ENCODE results near the gene TOX3. TPM values are rescaled to one million over a fixed set of nuclear protein-coding genes. Genes with fewer than 3 reads are reported as not detected.

TOX3 gene
- not detected for total RNA-seq

DNA sequence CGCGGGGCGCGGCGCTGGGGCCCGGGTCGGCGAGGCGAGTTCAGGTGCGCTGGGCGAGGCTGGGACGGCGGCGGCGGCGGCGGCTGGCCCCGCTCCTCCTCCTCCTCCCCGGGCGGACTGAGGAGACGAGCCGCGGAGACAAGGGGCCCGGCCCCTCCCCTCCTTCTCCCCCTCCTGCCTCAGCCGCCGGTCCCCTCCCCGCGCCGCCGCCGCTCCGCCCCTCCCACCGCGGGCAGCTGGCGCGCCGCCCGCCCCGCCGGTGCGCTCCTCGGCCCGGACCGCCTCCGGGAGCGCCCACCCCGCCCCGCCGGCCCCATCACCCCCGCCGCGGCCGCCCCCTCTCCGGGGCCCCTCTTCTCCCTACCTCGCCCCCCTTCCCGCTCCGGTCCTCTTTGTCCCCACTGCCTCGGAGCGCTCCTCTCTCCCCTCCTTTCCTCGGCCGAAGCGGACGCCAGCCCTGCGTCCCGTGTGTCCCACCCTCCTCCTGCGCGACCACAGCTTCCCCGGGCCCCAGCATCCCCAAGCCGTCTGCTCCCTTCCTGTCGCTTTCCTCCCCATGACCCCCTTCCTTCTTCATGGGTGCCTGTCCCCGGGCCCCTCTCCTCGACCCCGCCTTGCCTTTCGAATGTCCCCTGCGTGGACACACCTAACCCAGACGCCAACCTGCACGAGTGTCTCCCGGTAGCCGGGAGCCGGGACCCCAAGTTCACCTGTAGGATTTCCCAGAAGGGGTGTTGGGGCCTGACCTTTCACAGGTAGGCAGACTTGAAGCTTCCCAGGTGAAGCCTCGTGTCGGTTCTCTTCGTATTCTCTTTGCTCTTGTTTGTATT lies at the start of gene TOX3:
TOX3 (minus strand) TSS at position 140 of the 830 bp plus-strand sequence. CDS start 420 bp downstream, outside the sequence.
- H3K9me3 Mint-ChIP-seq = no peaks in the 10 kb centered on the region
- H3K36me3 Mint-ChIP-seq (ENCODE audit: low read depth) = no peaks in the 10 kb centered on the region
- H3K4me3 Mint-ChIP-seq = no peak within 1 kb of the TSS
- DNase-seq = no peak
- H3K4me1 Mint-ChIP-seq = peaks cover 3% of the 10 kb centered on the region
- no peak within 1 kb of the TSS for H3K27ac Mint-ChIP-seq
- CTCF ChIA-PET = no interaction called here
- POLR2A ChIA-PET = no interaction called here
- H3K27me3 Mint-ChIP-seq = peaks cover 44% of the 10 kb centered on the region

DNA sequence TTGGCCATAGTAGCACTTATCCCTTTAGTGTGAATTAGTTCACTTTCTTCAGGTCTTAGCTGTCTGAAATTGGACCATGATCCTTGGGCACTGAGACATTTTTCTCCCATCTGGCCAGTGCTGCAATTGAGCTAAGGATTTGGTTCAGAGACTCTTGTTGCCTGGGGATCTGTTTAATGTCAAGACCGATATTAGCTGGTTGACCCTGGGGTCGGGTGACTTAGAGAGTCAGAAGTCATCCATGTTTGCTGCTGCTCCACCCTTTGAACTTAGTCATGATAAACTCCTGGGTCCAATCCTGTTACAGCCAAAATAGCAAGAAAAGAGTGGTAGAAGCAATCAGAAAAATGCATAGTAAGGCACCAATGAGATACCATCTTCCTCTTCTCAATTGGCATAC lies 45.8 kb upstream of the TOX3 start:
- H3K4me3 Mint-ChIP-seq = no peak overlapping the region
- no peaks in the 10 kb centered on the region for H3K27me3 Mint-ChIP-seq
- H3K36me3 Mint-ChIP-seq (ENCODE audit: low read depth) = no peaks in the 10 kb centered on the region
- CTCF ChIA-PET = no interaction called here
- DNase-seq = no peak
- no peaks in the 10 kb centered on the region for H3K4me1 Mint-ChIP-seq
- POLR2A ChIA-PET = no interaction called here
- no peak overlapping the region for H3K27ac Mint-ChIP-seq
- no peaks in the 10 kb centered on the region for H3K9me3 Mint-ChIP-seq

DNA sequence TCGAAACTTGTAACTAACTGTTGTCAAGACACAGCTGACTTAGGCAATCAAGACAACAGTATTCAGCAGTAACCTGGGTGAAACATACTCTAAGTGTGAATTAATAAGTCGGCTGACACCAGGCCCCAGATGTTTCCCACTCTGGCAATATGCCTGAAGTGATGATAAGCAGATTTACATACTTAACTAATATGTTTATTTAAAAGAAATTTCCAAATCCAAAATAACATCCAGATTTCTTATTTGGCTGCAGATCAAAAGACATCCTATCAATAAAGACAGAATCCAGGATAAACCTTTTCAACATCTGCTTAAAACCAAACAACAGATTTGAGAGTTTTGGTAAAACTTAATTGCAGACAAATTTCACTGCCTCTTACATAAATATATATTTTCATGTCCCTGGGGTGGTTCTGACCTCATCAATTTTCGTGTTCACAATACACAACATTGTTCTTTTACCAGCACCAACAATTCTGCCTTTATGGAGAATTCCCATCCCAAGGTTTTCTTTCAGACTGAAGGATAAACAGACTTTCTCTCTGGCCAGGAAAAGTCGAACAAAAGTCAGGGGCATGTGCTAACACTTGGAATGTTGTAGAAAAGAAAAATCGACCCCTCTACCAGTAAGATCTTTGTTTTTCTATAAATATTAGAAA lies 45.1 kb upstream of the TOX3 start:
- no peak overlapping the region for H3K27ac Mint-ChIP-seq
- H3K9me3 Mint-ChIP-seq = no peaks in the 10 kb centered on the region
- no peak for DNase-seq
- H3K4me3 Mint-ChIP-seq = no peak overlapping the region
- no peaks in the 10 kb centered on the region for H3K27me3 Mint-ChIP-seq
- H3K4me1 Mint-ChIP-seq = no peaks in the 10 kb centered on the region
- CTCF ChIA-PET = no interaction called here
- no peaks in the 10 kb centered on the region for H3K36me3 Mint-ChIP-seq (ENCODE audit: low read depth)
- POLR2A ChIA-PET = no interaction called here

DNA sequence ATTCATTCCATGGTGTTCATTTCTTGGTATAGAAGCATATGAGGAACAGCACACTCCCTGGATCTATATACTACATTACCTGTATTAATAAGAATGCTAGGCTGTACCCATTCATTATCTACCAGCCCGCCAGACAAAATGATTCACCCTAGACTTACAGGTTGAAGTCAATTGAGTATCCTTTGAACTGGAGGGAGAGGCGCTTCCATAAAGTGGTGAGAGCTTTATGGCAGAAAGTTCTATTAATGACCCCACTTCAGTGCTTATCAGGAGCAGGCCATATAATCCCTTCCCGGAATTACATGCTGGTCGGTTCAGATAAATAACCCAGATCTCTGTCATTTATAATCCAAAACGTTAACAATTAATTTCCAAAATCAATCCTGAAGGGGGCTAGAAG lies 44.5 kb upstream of the TOX3 start:
- Mint-ChIP-seq H3K4me1 (no peaks in the 10 kb centered on the region), H3K9me3 (no peaks in the 10 kb centered on the region), H3K27me3 (no peaks in the 10 kb centered on the region), H3K4me3 (no peak overlapping the region), H3K27ac (no peak overlapping the region), H3K36me3 (ENCODE audit: low read depth) (no peaks in the 10 kb centered on the region)
- ChIA-PET POLR2A (no interaction called here), CTCF (no interaction called here)
- DNase-seq = no peak

DNA sequence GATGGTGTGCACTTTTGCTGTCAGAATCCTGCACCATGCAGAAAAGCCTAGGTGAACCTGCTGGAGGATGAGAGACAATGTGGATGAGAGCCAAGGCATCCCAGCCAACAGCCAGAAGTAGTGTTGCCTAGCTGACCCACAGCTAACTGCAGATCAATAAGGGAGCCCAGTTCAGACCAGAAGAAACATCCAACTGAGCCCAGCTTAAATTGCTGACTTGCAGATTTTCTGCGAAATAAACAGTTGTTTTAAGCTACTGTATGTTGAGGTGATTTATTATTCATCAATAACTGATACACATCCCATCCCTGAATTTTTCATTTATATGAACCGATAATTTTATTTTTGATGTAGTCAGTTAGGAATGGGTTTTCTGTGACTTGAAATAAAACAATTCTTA lies 39.2 kb upstream of the TOX3 start:
- ChIA-PET CTCF (interaction anchor here (0.9 kb wide), 1 partner anchor 9 kb away, joined by 3 read pairs; no protein-coding TSS in a partner anchor), POLR2A (no interaction called here)
- Mint-ChIP-seq H3K4me1 (no peaks in the 10 kb centered on the region), H3K27ac (no peak overlapping the region), H3K27me3 (no peaks in the 10 kb centered on the region), H3K36me3 (ENCODE audit: low read depth) (no peaks in the 10 kb centered on the region), H3K4me3 (no peak overlapping the region), H3K9me3 (peaks cover 3% of the 10 kb centered on the region)
- no peak for DNase-seq

DNA sequence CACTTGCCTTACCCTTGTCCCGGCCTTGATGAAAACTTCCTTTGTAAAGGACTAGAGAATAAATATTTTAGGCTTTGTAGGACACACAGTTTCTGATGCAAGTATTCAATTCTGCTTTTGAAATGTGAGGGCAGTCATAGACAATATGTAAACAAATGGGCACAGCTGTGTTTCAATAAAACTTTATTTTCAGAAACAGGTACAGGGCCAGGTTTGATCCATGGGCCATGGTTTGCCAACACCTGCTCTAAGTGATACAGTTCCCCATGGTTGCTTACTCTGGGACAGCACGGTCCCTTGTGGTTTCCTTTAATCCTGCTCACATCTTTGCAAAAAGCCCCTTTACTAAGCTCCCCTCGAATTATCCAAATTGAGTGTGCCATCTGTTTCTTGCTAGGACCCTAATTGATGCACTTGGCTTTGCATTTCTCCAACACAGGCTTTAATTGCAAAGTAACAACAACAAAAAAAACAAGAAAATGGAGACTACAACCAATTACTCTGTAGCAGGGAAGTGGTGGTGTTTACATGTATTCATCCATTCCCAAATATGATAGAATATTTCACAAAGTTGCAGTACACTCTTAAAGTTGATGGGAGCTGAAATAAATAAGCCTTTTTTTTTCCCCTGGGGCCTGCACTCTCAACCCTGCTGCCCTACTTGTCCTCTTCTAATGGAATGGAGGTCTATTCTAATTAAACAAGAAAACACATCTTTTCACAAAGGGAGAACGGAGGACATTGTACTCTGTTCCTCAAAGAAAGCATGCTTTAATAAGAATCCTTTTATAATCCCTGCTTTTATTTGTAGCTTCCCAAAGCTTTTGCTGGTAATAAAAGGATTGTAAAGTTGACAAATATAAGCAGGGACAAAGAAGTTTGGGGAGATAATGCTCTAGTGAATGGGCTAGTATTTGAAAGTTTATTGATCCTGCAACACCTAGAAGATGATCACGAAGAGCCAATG lies 37.7 kb upstream of the TOX3 start:
- Mint-ChIP-seq H3K27me3 (no peaks in the 10 kb centered on the region), H3K36me3 (ENCODE audit: low read depth) (no peaks in the 10 kb centered on the region), H3K27ac (no peak overlapping the region), H3K9me3 (peaks cover 3% of the 10 kb centered on the region), H3K4me3 (no peak overlapping the region), H3K4me1 (no peaks in the 10 kb centered on the region)
- CTCF ChIA-PET = no interaction called here
- POLR2A ChIA-PET = no interaction called here
- no peak for DNase-seq

DNA sequence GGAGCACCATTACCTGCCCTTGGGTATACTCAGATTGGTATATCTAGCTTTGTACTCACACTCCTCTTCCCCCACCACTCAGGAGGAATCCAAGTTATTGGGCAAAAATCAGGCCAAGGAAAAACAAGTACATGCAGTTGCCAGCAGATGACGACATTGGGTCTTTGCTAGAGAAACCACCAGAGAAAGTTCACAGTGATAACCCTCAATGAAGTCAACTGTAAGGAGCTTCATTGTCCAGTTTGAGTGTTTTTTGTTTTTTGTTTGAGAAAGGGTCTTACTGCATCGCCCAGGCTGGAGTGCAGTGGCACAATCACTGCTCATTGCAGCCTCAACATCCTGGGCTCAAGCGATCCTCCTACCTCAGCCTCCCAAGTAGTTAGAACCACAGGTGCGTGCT lies 34.6 kb upstream of the TOX3 start:
- Mint-ChIP-seq H3K36me3 (ENCODE audit: low read depth) (no peaks in the 10 kb centered on the region), H3K4me1 (no peaks in the 10 kb centered on the region), H3K27me3 (no peaks in the 10 kb centered on the region), H3K4me3 (no peak overlapping the region), H3K9me3 (peaks cover 3% of the 10 kb centered on the region), H3K27ac (no peak overlapping the region)
- CTCF ChIA-PET = no interaction called here
- POLR2A ChIA-PET = no interaction called here
- no peak for DNase-seq

DNA sequence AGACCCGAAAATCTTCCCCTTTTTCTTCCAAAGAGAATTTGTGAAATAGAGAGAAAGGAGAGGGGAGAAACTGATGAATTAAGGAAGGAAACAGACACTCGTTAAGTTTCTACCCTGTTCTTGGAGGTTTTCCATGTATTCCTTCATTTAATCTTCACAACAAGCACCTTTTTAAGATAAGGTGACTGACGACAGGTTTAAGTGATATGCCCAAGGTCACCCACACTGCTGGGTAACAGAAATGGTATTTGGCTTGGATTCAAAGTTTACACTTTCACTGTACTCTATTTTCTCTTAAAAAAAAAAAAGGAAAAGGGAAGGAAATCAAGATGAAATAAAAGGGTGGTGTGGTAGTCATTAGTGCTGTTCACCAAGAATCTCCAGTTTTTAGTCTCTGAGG lies 33.5 kb upstream of the TOX3 start:
- no peak for DNase-seq
- ChIA-PET POLR2A (no interaction called here), CTCF (no interaction called here)
- Mint-ChIP-seq H3K27ac (no peak overlapping the region), H3K4me1 (no peaks in the 10 kb centered on the region), H3K4me3 (no peak overlapping the region), H3K27me3 (no peaks in the 10 kb centered on the region), H3K36me3 (ENCODE audit: low read depth) (no peaks in the 10 kb centered on the region), H3K9me3 (peaks cover 3% of the 10 kb centered on the region)

DNA sequence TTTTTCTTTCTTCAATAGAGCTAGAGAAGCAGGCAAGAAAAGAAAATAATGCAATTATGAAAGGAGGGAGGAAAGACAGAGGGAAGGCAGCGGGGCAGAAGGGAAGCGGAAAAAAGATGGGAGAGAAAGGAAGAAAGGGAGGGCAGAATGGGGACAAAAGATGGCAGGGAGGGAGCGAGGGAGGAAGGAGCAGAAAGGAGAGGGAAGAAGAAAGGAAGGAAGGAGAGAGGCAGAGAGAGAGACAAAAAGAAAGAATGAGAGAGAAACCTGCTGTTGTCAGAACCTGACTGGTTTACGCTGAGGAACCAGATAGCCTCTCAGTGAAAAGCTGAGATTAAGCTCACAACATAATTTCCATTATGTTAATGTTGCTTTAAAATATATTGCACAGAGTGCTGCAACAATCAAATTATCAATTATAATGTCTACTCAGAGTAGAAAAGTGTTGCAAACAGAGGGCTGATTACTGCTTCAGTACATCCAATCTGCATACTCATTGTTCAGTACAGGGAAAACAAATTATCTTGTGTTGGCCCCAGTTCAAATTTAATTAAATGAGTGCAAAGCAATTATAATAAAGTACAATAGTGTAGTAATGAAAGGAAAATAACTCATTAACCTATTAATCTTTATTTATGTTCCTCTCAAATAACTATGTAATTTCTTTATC lies 32.0 kb upstream of the TOX3 start:
- Mint-ChIP-seq H3K4me3 (no peak overlapping the region), H3K36me3 (ENCODE audit: low read depth) (no peaks in the 10 kb centered on the region), H3K27ac (no peak overlapping the region), H3K9me3 (peaks cover 3% of the 10 kb centered on the region), H3K27me3 (no peaks in the 10 kb centered on the region), H3K4me1 (no peaks in the 10 kb centered on the region)
- no peak for DNase-seq
- ChIA-PET CTCF (no interaction called here), POLR2A (no interaction called here)

DNA sequence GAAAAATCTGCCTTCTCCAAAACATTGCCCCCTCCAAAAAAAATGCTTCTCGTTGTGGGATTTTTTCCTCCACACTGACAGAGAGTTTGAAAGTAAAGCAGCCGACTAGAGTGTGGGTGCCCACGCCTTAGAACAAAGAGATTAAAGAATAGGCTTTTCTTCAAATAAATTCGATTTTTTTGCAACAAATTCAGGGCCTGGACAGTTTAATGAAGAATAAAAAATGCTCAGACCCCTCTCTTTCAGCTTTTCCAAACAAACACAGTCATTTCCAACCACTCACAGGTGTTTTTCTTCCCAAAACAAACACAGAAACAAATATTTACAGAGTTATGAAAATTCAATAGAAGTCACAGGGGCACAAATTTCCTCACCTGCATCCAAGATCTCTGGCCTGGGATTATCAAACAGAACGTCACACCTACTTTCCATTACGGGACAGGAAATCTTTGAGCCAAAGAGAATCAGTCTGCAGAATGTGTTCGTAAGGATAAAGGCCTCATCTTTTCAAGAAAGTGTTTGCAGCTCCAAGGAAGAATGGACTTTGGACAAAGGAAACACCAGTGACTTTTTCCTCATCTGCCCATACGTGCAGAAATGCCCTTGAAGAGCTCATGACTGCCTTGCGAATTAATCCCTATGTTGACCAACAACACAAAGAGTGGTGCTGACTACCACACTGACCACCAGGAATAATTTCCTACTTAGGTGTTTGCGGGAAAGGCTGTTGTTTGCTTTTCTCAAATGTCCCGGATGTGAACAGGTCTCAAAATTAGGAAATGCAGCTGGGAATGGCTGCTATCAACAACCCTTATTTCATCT lies 31.3 kb upstream of the TOX3 start:
- Mint-ChIP-seq H3K4me1 (no peaks in the 10 kb centered on the region), H3K36me3 (ENCODE audit: low read depth) (no peaks in the 10 kb centered on the region), H3K27ac (no peak overlapping the region), H3K9me3 (peaks cover under 1% of the 10 kb centered on the region), H3K4me3 (no peak overlapping the region), H3K27me3 (no peaks in the 10 kb centered on the region)
- POLR2A ChIA-PET = no interaction called here
- CTCF ChIA-PET = interaction anchor here (0.7 kb wide), 1 partner anchor 27 kb away, joined by 3 read pairs; no protein-coding TSS in a partner anchor
- DNase-seq = no peak

DNA sequence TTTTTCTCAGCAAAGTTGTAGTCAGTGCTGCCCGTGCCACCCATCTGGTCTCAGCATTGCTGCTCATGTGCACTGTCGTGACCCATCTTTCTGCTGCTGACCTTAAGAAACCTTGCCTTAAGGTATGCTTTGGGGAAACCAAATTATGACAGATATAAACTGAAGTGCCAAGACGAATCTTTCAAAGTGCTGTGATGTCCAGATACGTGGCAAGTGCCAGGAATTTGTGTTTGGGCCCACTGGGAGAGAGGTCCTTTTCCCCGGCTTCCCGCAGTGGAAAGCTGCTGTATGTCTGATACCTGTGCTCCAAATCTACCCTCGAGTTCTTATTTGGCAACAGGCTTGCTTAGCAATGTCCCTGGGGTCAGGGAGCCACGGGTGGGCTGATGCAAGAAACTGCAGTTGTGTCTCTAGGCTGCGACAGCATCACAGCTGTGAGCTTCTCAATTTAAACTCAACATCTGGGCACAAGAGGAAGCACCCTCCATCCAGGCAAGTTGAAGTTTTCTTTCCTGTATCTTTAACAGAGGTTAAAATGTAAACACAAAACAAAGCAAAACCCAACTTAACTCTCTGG lies 30.3 kb upstream of the TOX3 start:
- no peak overlapping the region for H3K4me3 Mint-ChIP-seq
- no peaks in the 10 kb centered on the region for H3K27me3 Mint-ChIP-seq
- no peaks in the 10 kb centered on the region for H3K9me3 Mint-ChIP-seq
- no peak overlapping the region for H3K27ac Mint-ChIP-seq
- no peak for DNase-seq
- no peaks in the 10 kb centered on the region for H3K4me1 Mint-ChIP-seq
- no peaks in the 10 kb centered on the region for H3K36me3 Mint-ChIP-seq (ENCODE audit: low read depth)
- ChIA-PET POLR2A (no interaction called here), CTCF (interaction anchor here (0.7 to 0.9 kb wide), 2 partner anchors 9 to 28 kb away, joined by 3 read pairs; no protein-coding TSS in a partner anchor)

All from activated CD4-positive, alpha-beta T cell treated with anti-CD3 and anti-CD28 coated beads, Interleukin-2, amount 10 ng/mL, durations not matched to agents 7 days and 5 days (primary cell).